Measurements from ENCODE around the gene CTSH.
"Not testable (repeated sequence)": the region's sequence is repeated elsewhere in the genome, so short reads cannot be mapped to it uniquely, and the experiment has no call there.

The CTSH gene

GRCh38 chr15:78921940-78922339, 22.9 kb downstream of the CTSH start:
- DNase-seq (ENCODE audit: low read depth), result no peak

- no peak for DNase-seq (ENCODE audit: low read depth)
Measured at GRCh38 chr15:78921517-78921916, 23.3 kb downstream of the CTSH start.

GRCh38 chr15:78917888-78918287, 27.0 kb downstream of the CTSH start:
- DNase-seq (ENCODE audit: low read depth), result no peak

- no peak for DNase-seq (ENCODE audit: low read depth)
Measured at GRCh38 chr15:78916088-78916487, 28.8 kb downstream of the CTSH start.

- no peak for DNase-seq (ENCODE audit: low read depth)
Measured at GRCh38 chr15:78915341-78916087, 29.3 kb downstream of the CTSH start.

GRCh38 chr15:78914027-78914764, 30.6 kb downstream of the CTSH start:
- DNase-seq (ENCODE audit: low read depth), result no peak

GRCh38 chr15:78913012-78913411, 31.8 kb downstream of the CTSH start:
- no peak for DNase-seq (ENCODE audit: low read depth)

GRCh38 chr15:78912316-78912715, 32.5 kb downstream of the CTSH start:
- DNase-seq (ENCODE audit: low read depth), result no peak

GRCh38 chr15:78910271-78910670, 34.6 kb downstream of the CTSH start:
- DNase-seq (ENCODE audit: low read depth), result no peak

- DNase-seq (ENCODE audit: low read depth), result no peak
Measured at GRCh38 chr15:78909791-78910228, 35.0 kb downstream of the CTSH start.

- DNase-seq (ENCODE audit: low read depth), result no peak
Measured at GRCh38 chr15:78909160-78909695, 35.6 kb downstream of the CTSH start.

GRCh38 chr15:78907577-78907976, 37.3 kb downstream of the CTSH start:
- no peak for DNase-seq (ENCODE audit: low read depth)

GRCh38 chr15:78906316-78906620, 38.6 kb downstream of the CTSH start:
- DNase-seq (ENCODE audit: low read depth), result no peak

- DNase-seq (ENCODE audit: low read depth), result no peak
Measured at GRCh38 chr15:78904599-78905358, 40.1 kb downstream of the CTSH start.

GRCh38 chr15:78902281-78903032, 42.4 kb downstream of the CTSH start:
- not testable (repeated sequence) for DNase-seq (ENCODE audit: low read depth)

- DNase-seq (ENCODE audit: low read depth), result not testable (repeated sequence)
Measured at GRCh38 chr15:78900819-78901533, 43.9 kb downstream of the CTSH start.

GRCh38 chr15:78898540-78898939, 46.3 kb downstream of the CTSH start:
- no peak for DNase-seq (ENCODE audit: low read depth)

GRCh38 chr15:78895471-78895870, 49.4 kb downstream of the CTSH start:
- no peak for DNase-seq (ENCODE audit: low read depth)

GRCh38 chr15:78893538-78893937, 51.3 kb downstream of the CTSH start:
- DNase-seq (ENCODE audit: low read depth), result no peak

GRCh38 chr15:78889000-78889399, 55.8 kb downstream of the CTSH start:
- DNase-seq (ENCODE audit: low read depth), result no peak

- no peak for DNase-seq (ENCODE audit: low read depth)
Measured at GRCh38 chr15:78881681-78882080, 63.2 kb downstream of the CTSH start.
